Measurements from ENCODE around the gene METTL26.

GRCh38 chr16:683396-684070 lies 47.4 kb upstream of the METTL26 start:
- no peak for TF ChIP-seq FOXM1 (IDR thresholded peaks at IDR 0.05; ENCODE audit: borderline replicate concordance, low read depth)
- TF ChIP-seq, protein P1, sequence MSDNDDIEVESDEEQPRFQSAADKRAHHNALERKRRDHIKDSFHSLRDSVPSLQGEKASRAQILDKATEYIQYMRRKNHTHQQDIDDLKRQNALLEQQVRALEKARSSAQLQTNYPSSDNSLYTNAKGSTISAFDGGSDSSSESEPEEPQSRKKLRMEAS (IDR thresholded peaks at IDR 0.05), result no peak; the same call in 1 of the 2 replicates
- no peak for TF ChIP-seq EP300 (IDR thresholded peaks at IDR 0.05; ENCODE audit: borderline replicate concordance)
- no peak for TF ChIP-seq TCF12 (IDR thresholded peaks at IDR 0.05; ENCODE audit: low read depth)
- TF ChIP-seq REST (IDR thresholded peaks at IDR 0.05; ENCODE audit: low read depth), result no peak
- TF ChIP-seq YY1 (IDR thresholded peaks at IDR 0.05; ENCODE audit: low read depth), result no peak
- TF ChIP-seq TAF1 (IDR thresholded peaks at IDR 0.05; ENCODE audit: low read depth), result no peak; the same call in 1 of the 2 replicates
- TF ChIP-seq ZBTB7A (IDR thresholded peaks at IDR 0.05; ENCODE audit: low read depth), result peak; percentile 58
- no peak for TF ChIP-seq CREB1 (IDR thresholded peaks at IDR 0.05; ENCODE audit: low read depth)
- peak; percentile 8; the same call in 1 of the 2 replicates for TF ChIP-seq TEAD4 (IDR thresholded peaks at IDR 0.05)
- no peak for TF ChIP-seq RAD21 (IDR thresholded peaks at IDR 0.05; ENCODE audit: low read depth)
- TF ChIP-seq USF1 (IDR thresholded peaks at IDR 0.05), result no peak
- no peak for TF ChIP-seq NFIC (IDR thresholded peaks at IDR 0.05)
- 0 out of 2 replicates have a peak, but pooled peaks have one; percentile 56 for TF ChIP-seq EGR1 (IDR thresholded peaks at IDR 0.05)
